Panc1 (cell line): Measurements from ENCODE around the gene ADAMTS18. TPM values are rescaled to one million over a fixed set of nuclear protein-coding genes. Genes with fewer than 3 reads are reported as not detected.

Experiments used
- ATAC-seq: fragments of 200-7000 bp; cut with Tn5 transposase; 2 replicates; pipeline ENCODE4 v1.9.1; 2020; ENCODE audit warnings: mild to moderate bottlenecking, moderate library complexity
- BruUV-seq: library from RNA; stranded (reverse); fragments of 400-500 nt; replicated peaks from 2 replicates; lab custom pipeline; 2021; lab: Mats Ljungman, UMichigan
- CTCF ChIA-PET: fragments of 300-600 bp; sonication (Branson Sonifier 250); formaldehyde crosslinking; loops from one replicate; lab custom pipeline; 2022; ENCODE audit warnings: antibody characterized with exemption; lab: Charles Lee
- POLR2A ChIA-PET: fragments of 300-600 bp; sonication (Branson Sonifier 250); formaldehyde crosslinking; loops from one replicate; lab custom pipeline; 2022; ENCODE audit warnings: antibody characterized with exemption; lab: Charles Lee
- DNase-seq: peaks from one replicate; pipeline ENCODE4 v3.0.0-alpha.2; 2010; ENCODE audit warnings: low read depth, low spot score
- H3K27ac ChIP-seq: 2 replicates; pipeline ENCODE4 v1.5.1; 2011; ENCODE audit warnings: mild to moderate bottlenecking, low read length, inconsistent platforms
- H3K27me3 ChIP-seq: fragments of 200-500 bp; sonication (Bioruptor generic); 2 replicates; pipeline ENCODE4 v1.6.0; 2014; ENCODE audit warnings: low read length, inconsistent platforms; ENCODE audit not compliant: control insufficient read depth, insufficient read depth
- H3K36me3 ChIP-seq: fragments of 200-500 bp; sonication (Bioruptor generic); 2 replicates; pipeline ENCODE4 v1.5.1; 2014; ENCODE audit warnings: inconsistent platforms, mild to moderate bottlenecking, low read length, moderate library complexity; ENCODE audit not compliant: control insufficient read depth, insufficient read depth
- H3K4me1 ChIP-seq: 2 replicates; pipeline ENCODE4 v1.5.1; 2011; ENCODE audit warnings: inconsistent platforms, mild to moderate bottlenecking, low read length, moderate library complexity; ENCODE audit not compliant: control insufficient read depth, insufficient read depth
- H3K4me3 ChIP-seq, 2 experiments: 2 replicates each; pipeline ENCODE4 v1.5.1; 2011 to 2012; ENCODE audit warnings: low read depth in 2 of 2, low read length in 2 of 2, mild to moderate bottlenecking in 2 of 2, inconsistent platforms in 1 of 2, moderate library complexity in 1 of 2
- H3K9me3 ChIP-seq: fragments of 200-500 bp; sonication (Bioruptor generic); 2 replicates; pipeline ENCODE4 v1.5.1; 2014; ENCODE audit warnings: low read depth, mild to moderate bottlenecking, inconsistent platforms, low read length, moderate library complexity; ENCODE audit not compliant: control insufficient read depth, insufficient read depth
- POLR2AphosphoS5 ChIP-seq: IDR thresholded peaks from 2 replicates; pipeline ENCODE4 v1.6.1; 2012; ENCODE audit warnings: mild to moderate bottlenecking, low read depth, low read length, moderate library complexity
- SIN3A ChIP-seq: IDR thresholded peaks from 2 replicates; pipeline ENCODE4 v1.6.1; 2012; ENCODE audit warnings: low read depth, mild to moderate bottlenecking, low read length, moderate library complexity, borderline replicate concordance; ENCODE audit not compliant: insufficient read depth
- TCF7L2 ChIP-seq: IDR thresholded peaks from 2 replicates; pipeline ENCODE4 v1.6.1; 2011; ENCODE audit warnings: mild to moderate bottlenecking, low read depth, low read length, inconsistent platforms
- in situ Hi-C: cut with HindIII; loops from 2 replicates; pipeline ENCODE4 v1.10.0; 2016; ENCODE audit warnings: low sequenced_read_pairs, low pct_unique_long_range_greater_than_20kb
- intact Hi-C: fragments of 100-400 bp; cut with micrococcal nuclease; formaldehyde crosslinking; loops from one replicate; pipeline ENCODE4 v1.10.0; 2022; ENCODE audit not compliant: unreplicated experiment
- total RNA-seq: library from RNA; stranded (reverse); gene quantifications from one replicate; pipeline ENCODE4 v1.2.1, GENCODE V29; 2021; ENCODE audit not compliant: unreplicated experiment
- TF ChIP-seq, protein P1 (sequence below): fragments of 450-650 bp; IDR thresholded peaks from 2 replicates; pipeline ENCODE4 v1.5.1; 2017; ENCODE audit warnings: mild to moderate bottlenecking
- TF ChIP-seq, protein P2 (sequence below), 2 experiments: IDR thresholded peaks; 2 replicates each; pipeline ENCODE4 v1.6.1; 2011 to 2012; ENCODE audit warnings: low read depth in 2 of 2, control low read depth in 1 of 2, low read length in 1 of 2, mild to moderate bottlenecking in 1 of 2, moderate library complexity in 1 of 2; ENCODE audit not compliant: insufficient read depth in 1 of 2

ADAMTS18 gene
- total RNA-seq, 1 experiment from 2014 or later = not detected

DNA sequence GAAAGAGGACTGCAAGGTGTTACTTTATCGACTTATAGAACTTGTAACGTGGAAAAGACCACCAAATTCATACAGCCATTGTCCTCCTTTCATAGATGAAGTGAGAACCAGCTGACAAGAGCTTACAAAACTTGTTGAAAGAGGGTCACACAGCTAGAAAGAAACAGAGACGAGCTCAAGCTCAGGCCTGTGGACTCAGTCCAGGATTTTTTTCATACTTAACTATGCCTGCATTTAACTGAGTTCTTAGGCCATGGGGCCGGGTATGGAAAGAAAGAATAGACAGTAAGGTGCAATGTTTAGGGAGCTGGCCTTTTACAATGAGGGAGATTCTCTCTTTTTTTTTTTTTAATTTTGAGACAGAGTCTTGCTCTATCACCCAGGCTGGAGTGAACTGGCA is 106.1 kb downstream of the ADAMTS18 start:
- POLR2A ChIA-PET = no interaction called here

DNA sequence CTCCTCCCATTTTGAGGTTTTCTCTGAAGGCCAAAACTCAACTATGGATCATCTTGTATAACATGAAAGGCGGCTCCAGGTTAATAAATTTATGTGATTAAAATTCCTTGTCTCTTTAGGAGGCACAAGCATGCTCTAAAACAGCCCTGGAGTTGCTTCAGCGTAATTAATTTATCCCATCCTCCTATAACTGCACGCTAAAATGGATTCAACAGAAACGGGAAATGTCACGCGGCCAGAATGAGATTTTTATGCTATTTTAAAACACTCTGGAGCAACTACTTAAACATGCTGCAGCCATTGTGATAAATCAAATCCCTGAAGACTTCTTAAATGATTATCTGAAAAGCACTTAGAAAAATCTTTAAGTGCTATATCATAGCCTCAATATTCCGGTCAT is 106.6 kb downstream of the ADAMTS18 start:
- intact Hi-C loops = no loop called here
- no TSS peak for BruUV-seq
- no peak for DNase-seq
- POLR2A ChIA-PET = no interaction called here
- Histone ChIP-seq H3K4me3 (no peak overlapping the region), H3K27ac (peak overlapping the region; percentile 44; the same call in 1 of the 2 replicates), H3K36me3 (no peaks in the 10 kb centered on the region), H3K9me3 (no peaks in the 10 kb centered on the region), H3K4me1 (peaks cover 2% of the 10 kb centered on the region; the same call in 1 of the 2 replicates), H3K27me3 (no peaks in the 10 kb centered on the region)
- CTCF ChIA-PET = no interaction called here
- ATAC-seq = no peak
- no peak for TF ChIP-seq POLR2AphosphoS5
- TF ChIP-seq TCF7L2 = no peak
- TF ChIP-seq SIN3A = no peak
- TF ChIP-seq, protein P1, sequence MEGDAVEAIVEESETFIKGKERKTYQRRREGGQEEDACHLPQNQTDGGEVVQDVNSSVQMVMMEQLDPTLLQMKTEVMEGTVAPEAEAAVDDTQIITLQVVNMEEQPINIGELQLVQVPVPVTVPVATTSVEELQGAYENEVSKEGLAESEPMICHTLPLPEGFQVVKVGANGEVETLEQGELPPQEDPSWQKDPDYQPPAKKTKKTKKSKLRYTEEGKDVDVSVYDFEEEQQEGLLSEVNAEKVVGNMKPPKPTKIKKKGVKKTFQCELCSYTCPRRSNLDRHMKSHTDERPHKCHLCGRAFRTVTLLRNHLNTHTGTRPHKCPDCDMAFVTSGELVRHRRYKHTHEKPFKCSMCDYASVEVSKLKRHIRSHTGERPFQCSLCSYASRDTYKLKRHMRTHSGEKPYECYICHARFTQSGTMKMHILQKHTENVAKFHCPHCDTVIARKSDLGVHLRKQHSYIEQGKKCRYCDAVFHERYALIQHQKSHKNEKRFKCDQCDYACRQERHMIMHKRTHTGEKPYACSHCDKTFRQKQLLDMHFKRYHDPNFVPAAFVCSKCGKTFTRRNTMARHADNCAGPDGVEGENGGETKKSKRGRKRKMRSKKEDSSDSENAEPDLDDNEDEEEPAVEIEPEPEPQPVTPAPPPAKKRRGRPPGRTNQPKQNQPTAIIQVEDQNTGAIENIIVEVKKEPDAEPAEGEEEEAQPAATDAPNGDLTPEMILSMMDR = no peak
- TF ChIP-seq, protein P2, sequence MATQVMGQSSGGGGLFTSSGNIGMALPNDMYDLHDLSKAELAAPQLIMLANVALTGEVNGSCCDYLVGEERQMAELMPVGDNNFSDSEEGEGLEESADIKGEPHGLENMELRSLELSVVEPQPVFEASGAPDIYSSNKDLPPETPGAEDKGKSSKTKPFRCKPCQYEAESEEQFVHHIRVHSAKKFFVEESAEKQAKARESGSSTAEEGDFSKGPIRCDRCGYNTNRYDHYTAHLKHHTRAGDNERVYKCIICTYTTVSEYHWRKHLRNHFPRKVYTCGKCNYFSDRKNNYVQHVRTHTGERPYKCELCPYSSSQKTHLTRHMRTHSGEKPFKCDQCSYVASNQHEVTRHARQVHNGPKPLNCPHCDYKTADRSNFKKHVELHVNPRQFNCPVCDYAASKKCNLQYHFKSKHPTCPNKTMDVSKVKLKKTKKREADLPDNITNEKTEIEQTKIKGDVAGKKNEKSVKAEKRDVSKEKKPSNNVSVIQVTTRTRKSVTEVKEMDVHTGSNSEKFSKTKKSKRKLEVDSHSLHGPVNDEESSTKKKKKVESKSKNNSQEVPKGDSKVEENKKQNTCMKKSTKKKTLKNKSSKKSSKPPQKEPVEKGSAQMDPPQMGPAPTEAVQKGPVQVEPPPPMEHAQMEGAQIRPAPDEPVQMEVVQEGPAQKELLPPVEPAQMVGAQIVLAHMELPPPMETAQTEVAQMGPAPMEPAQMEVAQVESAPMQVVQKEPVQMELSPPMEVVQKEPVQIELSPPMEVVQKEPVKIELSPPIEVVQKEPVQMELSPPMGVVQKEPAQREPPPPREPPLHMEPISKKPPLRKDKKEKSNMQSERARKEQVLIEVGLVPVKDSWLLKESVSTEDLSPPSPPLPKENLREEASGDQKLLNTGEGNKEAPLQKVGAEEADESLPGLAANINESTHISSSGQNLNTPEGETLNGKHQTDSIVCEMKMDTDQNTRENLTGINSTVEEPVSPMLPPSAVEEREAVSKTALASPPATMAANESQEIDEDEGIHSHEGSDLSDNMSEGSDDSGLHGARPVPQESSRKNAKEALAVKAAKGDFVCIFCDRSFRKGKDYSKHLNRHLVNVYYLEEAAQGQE (IDR thresholded peaks at IDR 0.05; ENCODE audit: insufficient read depth in 1 of 2, low read depth in 2 of 2, low read length in 1 of 2) = no peak
- in situ Hi-C loops = no loop called here

More for the DNA sequence above, 106.1 kb downstream of the ADAMTS18 start:
- no peaks in the 10 kb centered on the region for H3K27me3 ChIP-seq
- peak overlapping the region; percentile 1; the same call in 1 of the 2 replicates for H3K27ac ChIP-seq
- no peak overlapping the region for H3K4me3 ChIP-seq
- intact Hi-C loops = no loop called here
- CTCF ChIA-PET = no interaction called here
- ATAC-seq = no peak
- no peaks in the 10 kb centered on the region for H3K36me3 ChIP-seq
- no TSS peak for BruUV-seq
- TF ChIP-seq POLR2AphosphoS5 = no peak
- TF ChIP-seq, protein P1 = no peak
- no peak for TF ChIP-seq TCF7L2
- TF ChIP-seq, protein P2 (IDR thresholded peaks at IDR 0.05; ENCODE audit: insufficient read depth in 1 of 2, low read depth in 2 of 2, low read length in 1 of 2) = no peak
- no peak for TF ChIP-seq SIN3A
- in situ Hi-C loops = no loop called here
- H3K9me3 ChIP-seq = no peaks in the 10 kb centered on the region
- H3K4me1 ChIP-seq = peaks cover 2% of the 10 kb centered on the region; the same call in 1 of the 2 replicates
- no peak for DNase-seq
